Osteocyte (in vitro differentiated cells): ENCODE measurements around the gene PSMC3. TPM values are rescaled to one million over a fixed set of nuclear protein-coding genes. Genes with fewer than 3 reads are reported as not detected.

ENCODE experiments used
- DNase-seq: peaks from one replicate; pipeline ENCODE4 v3.0.0; 2021; ENCODE audit warnings: mixed read lengths; ENCODE audit not compliant: unreplicated experiment; ENCODE audit errors: extremely low spot score
- H3K27ac Mint-ChIP-seq: one replicate; pipeline ENCODE4 v1.8.0; 2021; ENCODE audit warnings: mild to moderate bottlenecking, mixed read lengths; ENCODE audit not compliant: unreplicated experiment
- H3K27me3 Mint-ChIP-seq: one replicate; pipeline ENCODE4 v1.8.0; 2021; ENCODE audit warnings: mixed read lengths; ENCODE audit not compliant: unreplicated experiment
- H3K36me3 Mint-ChIP-seq: one replicate; pipeline ENCODE4 v1.8.0; 2021; ENCODE audit warnings: mixed read lengths; ENCODE audit not compliant: unreplicated experiment
- H3K4me1 Mint-ChIP-seq: one replicate; pipeline ENCODE4 v1.8.0; 2021; ENCODE audit warnings: mixed read lengths; ENCODE audit not compliant: unreplicated experiment
- H3K4me3 Mint-ChIP-seq: one replicate; pipeline ENCODE4 v1.8.0; 2021; ENCODE audit warnings: mild to moderate bottlenecking, moderate library complexity, mixed read lengths; ENCODE audit not compliant: unreplicated experiment
- H3K9me3 Mint-ChIP-seq: one replicate; pipeline ENCODE4 v1.8.0; 2021; ENCODE audit warnings: mixed read lengths; ENCODE audit not compliant: unreplicated experiment
- total RNA-seq: library from RNA; stranded (reverse); gene quantifications from 2 replicates; pipeline ENCODE4 v1.2.1, GENCODE V29; 2021
- TF ChIP-seq, protein P1 (sequence below): fragments of 200-600 bp; sonication (generic); IDR thresholded peaks from 2 replicates; pipeline ENCODE4 v1.5.0; 2021; ENCODE audit warnings: antibody characterized with exemption, mild to moderate bottlenecking, moderate library complexity

The PSMC3 gene
- total RNA-seq, 1 donor from 2014 or later: 123 TPM

DNA sequence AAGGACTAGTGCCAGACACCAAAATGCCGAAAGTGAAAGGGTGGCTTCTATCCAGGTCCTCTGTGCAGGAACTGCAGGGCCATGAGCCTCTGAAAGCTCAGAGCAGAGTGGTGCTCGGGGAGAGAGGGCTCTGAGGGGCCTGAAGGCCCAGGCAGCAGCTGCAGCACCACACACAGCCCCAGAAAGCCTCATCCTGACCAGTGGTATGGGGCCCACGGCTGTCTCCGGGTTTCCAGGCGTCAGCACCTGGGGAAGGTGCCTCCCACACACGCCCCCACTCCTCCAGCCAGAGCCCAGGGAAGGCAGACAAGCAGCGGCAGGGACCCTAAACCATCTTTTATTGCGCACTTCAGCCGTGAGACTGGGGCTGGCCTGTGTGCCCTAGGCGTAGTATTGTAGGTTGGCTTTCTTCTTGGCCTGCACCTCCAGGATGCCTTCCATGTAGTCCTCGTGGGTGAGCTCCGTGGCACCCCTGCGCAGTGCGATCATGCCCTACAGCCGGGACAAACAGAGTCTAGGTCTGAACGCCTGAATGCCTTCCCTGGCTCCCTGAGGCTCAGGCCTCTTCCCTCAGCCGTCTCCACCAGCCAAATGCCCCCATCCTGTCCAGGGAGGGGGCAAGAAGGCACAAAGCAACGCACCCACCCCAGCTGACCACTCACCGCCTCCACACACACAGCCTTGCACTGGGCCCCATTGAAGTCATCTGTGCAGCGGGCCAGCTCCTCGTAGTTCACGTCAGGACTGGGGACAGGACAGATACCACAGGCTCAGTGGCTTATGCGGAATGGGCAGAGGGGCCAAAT is 7.6 kb downstream of the PSMC3 start:
- H3K27ac Mint-ChIP-seq: peak overlapping the region; percentile 50
- H3K27me3 Mint-ChIP-seq: no peaks in the 10 kb centered on the region
- TF ChIP-seq, protein P1, sequence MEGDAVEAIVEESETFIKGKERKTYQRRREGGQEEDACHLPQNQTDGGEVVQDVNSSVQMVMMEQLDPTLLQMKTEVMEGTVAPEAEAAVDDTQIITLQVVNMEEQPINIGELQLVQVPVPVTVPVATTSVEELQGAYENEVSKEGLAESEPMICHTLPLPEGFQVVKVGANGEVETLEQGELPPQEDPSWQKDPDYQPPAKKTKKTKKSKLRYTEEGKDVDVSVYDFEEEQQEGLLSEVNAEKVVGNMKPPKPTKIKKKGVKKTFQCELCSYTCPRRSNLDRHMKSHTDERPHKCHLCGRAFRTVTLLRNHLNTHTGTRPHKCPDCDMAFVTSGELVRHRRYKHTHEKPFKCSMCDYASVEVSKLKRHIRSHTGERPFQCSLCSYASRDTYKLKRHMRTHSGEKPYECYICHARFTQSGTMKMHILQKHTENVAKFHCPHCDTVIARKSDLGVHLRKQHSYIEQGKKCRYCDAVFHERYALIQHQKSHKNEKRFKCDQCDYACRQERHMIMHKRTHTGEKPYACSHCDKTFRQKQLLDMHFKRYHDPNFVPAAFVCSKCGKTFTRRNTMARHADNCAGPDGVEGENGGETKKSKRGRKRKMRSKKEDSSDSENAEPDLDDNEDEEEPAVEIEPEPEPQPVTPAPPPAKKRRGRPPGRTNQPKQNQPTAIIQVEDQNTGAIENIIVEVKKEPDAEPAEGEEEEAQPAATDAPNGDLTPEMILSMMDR: no peak
- peaks cover 30% of the 10 kb centered on the region for H3K36me3 Mint-ChIP-seq
- no peaks in the 10 kb centered on the region for H3K9me3 Mint-ChIP-seq
- H3K4me3 Mint-ChIP-seq: no peak overlapping the region
- DNase-seq: no peak
- H3K4me1 Mint-ChIP-seq: peaks cover 21% of the 10 kb centered on the region

DNA sequence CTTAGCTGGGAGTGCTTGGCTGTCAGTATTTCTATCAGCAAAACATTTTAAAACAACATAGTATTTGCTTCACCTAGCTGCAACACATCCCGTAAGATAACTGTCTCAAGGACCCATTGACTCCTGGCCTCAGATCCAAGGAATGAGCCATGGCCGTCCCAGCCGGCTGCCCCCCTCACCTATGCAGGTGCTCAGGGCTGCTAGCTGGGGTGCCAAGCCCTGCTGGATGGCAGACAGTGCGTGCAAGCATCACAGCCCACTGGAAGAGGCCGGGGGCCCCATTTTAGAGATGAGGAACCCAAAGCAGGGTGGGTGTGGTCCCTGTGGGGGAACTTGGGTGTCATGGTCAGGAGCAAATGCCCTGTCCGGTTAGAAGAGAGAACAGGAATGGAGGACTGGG is 8.5 kb downstream of the PSMC3 start:
- Mint-ChIP-seq H3K9me3 (no peaks in the 10 kb centered on the region), H3K36me3 (peaks cover 32% of the 10 kb centered on the region), H3K4me3 (no peak overlapping the region), H3K27me3 (no peaks in the 10 kb centered on the region), H3K4me1 (peaks cover 26% of the 10 kb centered on the region), H3K27ac (peak overlapping the region; percentile 50)
- TF ChIP-seq, protein P1: no peak
- DNase-seq: no peak

DNA sequence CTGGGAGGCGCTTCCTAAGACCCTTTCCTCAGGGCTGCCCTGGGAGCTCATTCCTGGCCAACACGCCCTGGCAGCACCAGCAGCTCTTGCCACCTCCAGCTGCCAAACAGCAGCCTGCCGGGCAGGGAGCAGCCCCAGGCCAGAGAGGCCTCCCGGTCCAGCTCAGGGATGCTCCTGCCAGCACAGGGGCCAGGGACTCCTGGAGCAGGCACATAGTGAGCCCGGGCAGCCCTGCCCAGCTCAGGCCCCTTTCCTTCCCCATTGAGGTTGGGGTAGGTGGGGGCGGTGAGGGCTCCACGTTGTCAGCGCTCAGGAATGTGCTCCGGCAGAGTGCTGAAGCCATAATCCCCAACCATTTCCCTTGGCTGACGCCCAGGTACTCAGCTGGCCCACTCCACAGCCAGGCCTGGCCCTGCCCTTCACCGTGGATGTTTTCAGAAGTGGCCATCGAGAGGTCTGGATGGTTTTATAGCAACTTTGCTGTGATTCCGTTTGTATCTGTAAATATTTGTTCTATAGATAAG is 10.2 kb downstream of the PSMC3 start:
- Mint-ChIP-seq H3K4me3 (no peak overlapping the region), H3K36me3 (peaks cover 27% of the 10 kb centered on the region), H3K27ac (peak overlapping the region; percentile 83), H3K4me1 (peaks cover 26% of the 10 kb centered on the region), H3K27me3 (no peaks in the 10 kb centered on the region), H3K9me3 (no peaks in the 10 kb centered on the region)
- TF ChIP-seq, protein P1: no peak
- peak; percentile 91 for DNase-seq

DNA sequence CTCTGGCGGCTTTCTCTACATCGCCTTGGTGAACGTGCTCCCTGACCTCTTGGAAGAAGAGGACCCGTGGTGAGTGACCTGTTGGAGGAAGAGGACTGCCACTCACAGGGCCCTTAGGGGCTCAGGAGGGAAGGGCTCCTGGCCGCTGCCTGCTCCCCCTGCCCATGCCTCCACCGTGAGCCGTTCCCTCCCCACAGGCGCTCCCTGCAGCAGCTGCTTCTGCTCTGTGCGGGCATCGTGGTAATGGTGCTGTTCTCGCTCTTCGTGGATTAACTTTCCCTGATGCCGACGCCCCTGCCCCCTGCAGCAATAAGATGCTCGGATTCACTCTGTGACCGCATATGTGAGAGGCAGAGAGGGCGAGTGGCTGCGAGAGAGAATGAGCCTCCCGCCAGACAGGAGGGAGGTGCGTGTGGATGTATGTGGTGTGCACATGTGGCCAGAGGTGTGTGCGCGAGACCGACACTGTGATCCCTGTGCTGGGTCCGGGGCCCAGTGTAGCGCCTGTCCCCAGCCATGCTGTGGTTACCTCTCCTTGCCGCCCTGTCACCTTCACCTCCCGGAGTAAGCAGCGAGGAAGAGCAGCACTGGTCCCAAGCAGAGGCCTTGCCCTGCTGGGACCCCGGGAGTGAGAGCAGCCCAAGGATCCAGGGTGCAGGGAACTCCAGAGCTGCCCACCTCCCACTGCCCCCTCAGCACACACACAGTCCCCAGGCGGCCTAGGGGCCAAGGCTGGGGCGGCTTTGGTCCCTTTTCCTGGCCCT is 11.0 kb downstream of the PSMC3 start:
- no peak overlapping the region for H3K4me3 Mint-ChIP-seq
- peaks cover 25% of the 10 kb centered on the region for H3K36me3 Mint-ChIP-seq
- DNase-seq: no peak
- peak overlapping the region; percentile 83 for H3K27ac Mint-ChIP-seq
- no peaks in the 10 kb centered on the region for H3K27me3 Mint-ChIP-seq
- peaks cover 27% of the 10 kb centered on the region for H3K4me1 Mint-ChIP-seq
- no peaks in the 10 kb centered on the region for H3K9me3 Mint-ChIP-seq
- TF ChIP-seq, protein P1: no peak

DNA sequence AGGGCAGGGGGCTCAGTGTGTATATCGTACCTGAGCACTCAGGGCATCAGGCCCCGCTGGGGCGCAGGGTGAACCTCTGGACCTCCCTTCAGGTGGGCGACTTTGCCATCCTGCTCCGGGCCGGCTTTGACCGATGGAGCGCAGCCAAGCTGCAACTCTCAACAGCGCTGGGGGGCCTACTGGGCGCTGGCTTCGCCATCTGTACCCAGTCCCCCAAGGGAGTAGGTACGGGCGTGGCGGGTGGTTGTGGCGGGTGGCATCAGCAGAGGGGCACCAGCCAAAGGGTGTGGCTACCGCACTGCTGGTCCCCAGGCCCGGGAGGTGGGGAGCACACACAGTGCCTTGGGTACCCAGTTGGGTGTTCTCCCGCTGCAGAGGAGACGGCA is 11.6 kb downstream of the PSMC3 start:
- Mint-ChIP-seq H3K36me3 (peaks cover 19% of the 10 kb centered on the region), H3K9me3 (no peaks in the 10 kb centered on the region), H3K27ac (no peak overlapping the region), H3K4me1 (peaks cover 30% of the 10 kb centered on the region), H3K27me3 (no peaks in the 10 kb centered on the region), H3K4me3 (no peak overlapping the region)
- DNase-seq: no peak
- TF ChIP-seq, protein P1: no peak
